ENCODE measurements around the gene XXYLT1. TPM values are rescaled to one million over a fixed set of nuclear protein-coding genes. Genes with fewer than 3 reads are reported as not detected.

Gene XXYLT1
- total and polyA plus RNA-seq, 9 of the 15 experiments (the other 6 are each of a cell fraction or from before 2014, with no cell fraction given): 1.9 to 18.9 (median 15.0) TPM

GRCh38 chr3:195117978-195118581, 152.9 kb downstream of the XXYLT1 start (continued):
- TF ChIP-seq THRB (CRISPR knock-in tag; conservative IDR thresholded peaks at IDR 0.05): no peak
- TF ChIP-seq HMBOX1 (IDR thresholded peaks at IDR 0.05): peak; percentile 87
- no peak for TF ChIP-seq ARHGAP35 (IDR thresholded peaks at IDR 0.05; ENCODE audit: partially characterized antibody)
- TF ChIP-seq POLR3G (IDR thresholded peaks at IDR 0.05; ENCODE audit: extremely low read depth, insufficient read length, insufficient replicate concordance): no peak
- no peak for TF ChIP-seq DLX4 (CRISPR knock-in tag; IDR thresholded peaks at IDR 0.05)
- no peak for TF ChIP-seq ZNF253 (CRISPR knock-in tag; conservative IDR thresholded peaks at IDR 0.05)
- TF ChIP-seq CGGBP1 (CRISPR knock-in tag; IDR thresholded peaks at IDR 0.05): no peak
- TF ChIP-seq SP1 (CRISPR knock-in tag; IDR thresholded peaks at IDR 0.05): no peak
- TF ChIP-seq ZNF561 (CRISPR knock-in tag; conservative IDR thresholded peaks at IDR 0.05): no peak
- no peak for TF ChIP-seq HNRNPK (IDR thresholded peaks at IDR 0.05; ENCODE audit: low read depth, low read length, poor library complexity, severe bottlenecking)
- TF ChIP-seq ZNF384 (IDR thresholded peaks at IDR 0.05; ENCODE audit: low read depth, low read length): no peak
- no peak for TF ChIP-seq PATZ1 (CRISPR knock-in tag; IDR thresholded peaks at IDR 0.05; ENCODE audit: borderline replicate concordance)
- TF ChIP-seq CCNT2 (IDR thresholded peaks at IDR 0.05; ENCODE audit: borderline replicate concordance, extremely low read depth, insufficient read length, low read depth, low read length): peak; percentile 68
- TF ChIP-seq ZNF518B (CRISPR knock-in tag; IDR thresholded peaks at IDR 0.05): no peak
- no peak for TF ChIP-seq STAG1 (CRISPR knock-in tag; IDR thresholded peaks at IDR 0.05; ENCODE audit: borderline replicate concordance)
- TF ChIP-seq ZNF146 (CRISPR knock-in tag; IDR thresholded peaks at IDR 0.05; ENCODE audit: unreplicated experiment): no peak
- no peak for TF ChIP-seq MYBL2 (IDR thresholded peaks at IDR 0.05; ENCODE audit: low read depth)
- TF ChIP-seq MYBL2 (CRISPR knock-in tag; IDR thresholded peaks at IDR 0.05; ENCODE audit: borderline replicate concordance): no peak
- TF ChIP-seq NEUROD1 (IDR thresholded peaks at IDR 0.05; ENCODE audit: borderline replicate concordance, low read depth, low read length, partially characterized antibody): peak; percentile 72

All from K562 (cell line).